HG02840 (cell line): ENCODE results near the gene NTPCR.
A peak's percentile ranks its signal among the peaks of the same experiment; 100 is the strongest.
"Not testable (repeated sequence)": the region's sequence is repeated elsewhere in the genome, so short reads cannot be mapped to it uniquely, and the experiment has no call there.

Source experiments
- ATAC-seq: cut with Tn5 transposase; IDR thresholded peaks from one replicate; pipeline ENCODE4 v1.9.1; 2021; ENCODE audit warnings: mild to moderate bottlenecking, moderate library complexity, moderate number of reproducible peaks; ENCODE audit not compliant: unreplicated experiment, low FRiP score

NTPCR gene

GRCh38 chr1:232925421-232926220 lies 24.8 kb upstream of the NTPCR start:
- no peak for ATAC-seq

GRCh38 chr1:232927166-232927565 lies 23.2 kb upstream of the NTPCR start:
- not testable (repeated sequence) for ATAC-seq

GRCh38 chr1:232927830-232928505 lies 22.4 kb upstream of the NTPCR start:
- no peak for ATAC-seq

- ATAC-seq, result no peak
These were observed 17.7 kb upstream of the NTPCR start for GRCh38 chr1:232932486-232933425.

- ATAC-seq, result no peak
These were observed 13.5 kb upstream of the NTPCR start for GRCh38 chr1:232936941-232937340.

- ATAC-seq, result no peak
These were observed 12.6 kb upstream of the NTPCR start for GRCh38 chr1:232937741-232938375.

- no peak for ATAC-seq
These were observed 11.5 kb upstream of the NTPCR start for GRCh38 chr1:232938926-232939325.

- no peak for ATAC-seq
These were observed 10.7 kb upstream of the NTPCR start for GRCh38 chr1:232939748-232940147.

GRCh38 chr1:232940262-232940661 lies 10.1 kb upstream of the NTPCR start:
- ATAC-seq, result no peak

- ATAC-seq, result no peak
These were observed 7.8 kb upstream of the NTPCR start for GRCh38 chr1:232942413-232943294.

GRCh38 chr1:232943679-232944252 lies 6.6 kb upstream of the NTPCR start:
- ATAC-seq, result no peak

- no peak for ATAC-seq
These were observed 6.1 kb upstream of the NTPCR start for GRCh38 chr1:232944347-232944746.

GRCh38 chr1:232949636-232950196 lies 695 bp upstream of the NTPCR start:
- ATAC-seq, result no peak

- ATAC-seq, result no peak
These were observed 769 bp downstream of the NTPCR start for GRCh38 chr1:232951180-232951579.

- ATAC-seq, result no peak
These were observed 1.2 kb downstream of the NTPCR start for GRCh38 chr1:232951605-232952004.

GRCh38 chr1:232952514-232953499 lies 2.4 kb downstream of the NTPCR start:
- peak; percentile 42 for ATAC-seq

GRCh38 chr1:232954594-232955365 lies 4.4 kb downstream of the NTPCR start:
- no peak for ATAC-seq
